HG02623 (cell line): ENCODE measurements around the gene COA3.

Experiments used
- ATAC-seq: cut with Tn5 transposase; IDR thresholded peaks from one replicate; pipeline ENCODE4 v1.9.1; 2021; ENCODE audit warnings: moderate library complexity; ENCODE audit not compliant: unreplicated experiment

Gene COA3

GRCh38 chr17:42818379-42818778 lies 19.9 kb upstream of the COA3 start:
- no peak for ATAC-seq

GRCh38 chr17:42817866-42818265 lies 19.4 kb upstream of the COA3 start:
- ATAC-seq: no peak

GRCh38 chr17:42814633-42815399 lies 16.3 kb upstream of the COA3 start:
- ATAC-seq: no peak

- no peak for ATAC-seq
These were observed 10.7 kb upstream of the COA3 start for GRCh38 chr17:42809250-42809649.

- ATAC-seq: no peak
These were observed 7.7 kb upstream of the COA3 start for GRCh38 chr17:42806249-42806648.

GRCh38 chr17:42804918-42805367 lies 6.4 kb upstream of the COA3 start:
- no peak for ATAC-seq

- ATAC-seq: no peak
These were observed 4.8 kb upstream of the COA3 start for GRCh38 chr17:42803074-42803883.

- no peak for ATAC-seq
These were observed 507 bp downstream of the COA3 start for GRCh38 chr17:42798011-42798382.

GRCh38 chr17:42797067-42798007 lies 1.2 kb downstream of the COA3 start:
- ATAC-seq: no peak

GRCh38 chr17:42796066-42796758 lies 2.3 kb downstream of the COA3 start:
- no peak for ATAC-seq

- no peak for ATAC-seq
These were observed 3.0 kb downstream of the COA3 start for GRCh38 chr17:42795465-42795864.

GRCh38 chr17:42795061-42795460 lies 3.4 kb downstream of the COA3 start:
- ATAC-seq: no peak

GRCh38 chr17:42792545-42792944 lies 6.0 kb downstream of the COA3 start:
- no peak for ATAC-seq

- no peak for ATAC-seq
These were observed 6.6 kb downstream of the COA3 start for GRCh38 chr17:42791948-42792347.

GRCh38 chr17:42787266-42787665 lies 11.2 kb downstream of the COA3 start:
- ATAC-seq: no peak

- ATAC-seq: no peak
These were observed 13.5 kb downstream of the COA3 start for GRCh38 chr17:42784811-42785592.

GRCh38 chr17:42784409-42784808 lies 14.1 kb downstream of the COA3 start:
- ATAC-seq: no peak

GRCh38 chr17:42783791-42784138 lies 14.7 kb downstream of the COA3 start:
- ATAC-seq: no peak

GRCh38 chr17:42783062-42783790 lies 15.3 kb downstream of the COA3 start:
- no peak for ATAC-seq
